ENCODE data around the gene NAA16.
"Not testable (repeated sequence)": the region's sequence is repeated elsewhere in the genome, so short reads cannot be mapped to it uniquely, and the experiment has no call there.

Gene NAA16

GRCh38 chr13:41411522-41411921, 100.5 kb downstream of the NAA16 start:
- DNase-seq = peak in 1 of 2 experiments; percentile 43

DNA sequence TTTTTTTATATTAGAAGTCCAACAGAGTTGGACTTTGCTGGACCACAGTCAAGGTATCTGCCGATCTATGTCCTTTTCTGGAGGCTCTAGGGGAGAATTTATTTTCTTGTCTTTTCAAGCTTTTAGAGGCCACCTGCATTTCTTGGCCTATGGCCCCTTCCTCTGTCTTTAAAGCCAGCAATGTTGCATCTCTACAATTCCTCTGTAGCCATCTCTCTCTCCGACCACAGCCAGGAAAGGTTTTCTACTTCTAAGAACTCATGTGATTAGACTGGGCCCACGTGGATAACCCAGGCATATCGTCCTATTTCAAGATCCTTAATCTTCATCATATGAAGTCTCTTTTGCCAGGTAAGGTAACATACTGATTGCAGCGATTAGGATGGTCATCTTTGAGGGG, 102.8 kb downstream of the NAA16 start:
- no peak for DNase-seq

DNA sequence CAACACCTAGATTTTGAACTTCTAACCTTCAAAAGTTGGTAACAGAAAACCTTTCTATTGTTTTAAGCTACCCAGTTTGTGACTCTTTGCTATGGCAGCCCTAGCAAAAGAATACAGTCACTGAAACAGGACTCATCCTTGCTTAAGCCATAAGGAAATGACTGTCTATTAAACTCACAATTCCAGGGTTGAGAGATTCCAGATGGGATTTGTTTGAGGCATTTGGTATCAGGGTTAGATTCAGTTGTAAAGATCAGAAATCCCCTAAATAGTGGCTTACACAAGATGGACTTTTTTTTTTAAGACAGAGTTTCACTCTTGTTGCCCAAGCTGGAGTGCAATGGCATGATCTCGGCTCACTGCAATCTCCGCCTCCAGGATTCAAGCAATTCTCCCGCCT, 105.2 kb downstream of the NAA16 start:
- no peak for DNase-seq

GRCh38 chr13:41418027-41418426, 107.0 kb downstream of the NAA16 start:
- DNase-seq = no peak

- DNase-seq = no peak
Observed at GRCh38 chr13:41418731-41419130, 107.7 kb downstream of the NAA16 start.

DNA sequence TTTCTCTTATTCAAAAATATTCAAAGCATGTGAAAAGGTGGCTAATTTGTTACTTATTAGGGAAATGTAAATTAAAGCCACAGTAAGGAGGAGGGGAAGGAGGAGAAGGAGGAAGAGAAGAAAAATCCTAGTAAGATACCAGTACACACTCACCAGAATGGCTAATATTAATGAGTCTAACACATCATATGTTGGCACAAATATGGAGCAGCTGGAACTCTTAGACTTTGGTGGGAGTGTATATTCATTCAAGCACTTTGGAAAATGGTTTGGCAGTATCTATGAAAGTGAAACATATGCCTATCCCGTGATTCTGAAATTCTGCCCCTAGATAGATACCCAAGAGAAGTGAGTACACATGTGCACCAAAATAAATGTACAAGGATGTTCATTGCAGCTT, 108.1 kb downstream of the NAA16 start:
- DNase-seq = no peak

GRCh38 chr13:41420146-41420545, 109.1 kb downstream of the NAA16 start:
- no peak for DNase-seq

- not testable (repeated sequence) for DNase-seq
Observed at GRCh38 chr13:41421330-41421729, 110.3 kb downstream of the NAA16 start.

DNA sequence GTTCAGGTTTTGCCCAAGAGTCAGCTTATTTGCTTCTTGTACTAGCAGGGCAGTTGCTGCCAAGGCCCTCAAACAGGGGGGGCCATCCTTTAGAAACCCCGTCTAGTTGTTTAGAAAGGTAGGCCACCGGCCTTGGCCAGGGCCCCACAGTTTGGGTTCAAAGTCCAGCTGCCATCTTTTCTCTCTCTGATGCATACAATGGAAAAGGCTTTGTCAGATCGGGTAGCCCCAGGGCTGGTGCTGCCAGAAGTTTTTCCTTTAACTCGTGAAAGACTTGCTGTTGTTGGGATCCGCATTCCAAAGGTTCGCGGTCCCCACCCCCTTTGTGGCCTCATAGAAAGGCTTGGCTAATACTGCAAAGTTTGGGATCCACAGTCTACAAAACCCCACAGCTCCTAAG, 110.9 kb downstream of the NAA16 start:
- not testable (repeated sequence) for DNase-seq

DNA sequence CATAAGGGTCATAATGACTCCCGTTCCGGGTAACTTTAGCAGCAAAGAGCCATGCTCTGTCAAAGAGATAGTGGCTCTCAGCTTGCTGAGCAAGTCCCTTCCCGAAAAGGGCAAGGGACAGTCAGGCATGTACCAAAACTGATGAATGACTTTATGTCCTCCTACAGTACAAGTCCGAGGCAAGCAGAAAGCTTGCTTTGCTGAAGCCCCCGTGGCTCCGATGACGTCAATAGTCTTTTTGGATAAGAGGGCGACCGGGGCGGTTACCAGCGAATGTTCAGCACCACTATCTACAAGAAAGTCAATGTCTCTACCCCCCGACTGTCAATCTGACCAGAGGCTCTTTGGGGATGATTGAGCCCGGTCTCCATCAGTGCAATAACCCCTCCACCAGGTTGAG, 112.2 kb downstream of the NAA16 start:
- not testable (repeated sequence) for DNase-seq

- DNase-seq = not testable (repeated sequence)
Observed at GRCh38 chr13:41424675-41425074, 113.6 kb downstream of the NAA16 start.

GRCh38 chr13:41426047-41426446, 115.0 kb downstream of the NAA16 start:
- DNase-seq = no peak
